Bronchial epithelial cell (primary cell): ENCODE measurements around the gene GKN2. TPM values are rescaled to one million over a fixed set of nuclear protein-coding genes. Genes with fewer than 3 reads are reported as not detected.

ENCODE experiments used
- DNase-seq: peaks from one replicate; pipeline ENCODE4 v3.0.0-alpha.2; 2010; ENCODE audit warnings: low read depth
- FAIRE-seq: peaks from 2 replicates; lab custom pipeline; 2011; peaks lifted over from hg19 to GRCh38; lab: Jason Lieb, UNC
- H3K27me3 ChIP-seq: 2 replicates; pipeline ENCODE4 v1.5.1; 2011; ENCODE audit warnings: low read length; ENCODE audit not compliant: control insufficient read depth, insufficient read depth
- H3K36me3 ChIP-seq: 2 replicates; pipeline ENCODE4 v1.5.1; 2011; ENCODE audit warnings: low read length; ENCODE audit not compliant: control insufficient read depth, insufficient read depth
- H3K4me3 ChIP-seq: 2 replicates; pipeline ENCODE4 v1.5.1; 2011; ENCODE audit warnings: mild to moderate bottlenecking, low read depth, low read length, control low read depth
- CTCF ChIP-seq: IDR thresholded peaks from 2 replicates; pipeline ENCODE4 v1.5.1; 2011; ENCODE audit warnings: mild to moderate bottlenecking, moderate library complexity, low read length, control low read depth, inconsistent platforms; ENCODE audit not compliant: insufficient read depth, severe bottlenecking
- total RNA-seq: library from RNA; depleted of rRNA; stranded (reverse); fragments of >200 nt; gene quantifications from 2 replicates; pipeline ENCODE4 v1.2.1, GENCODE V29; 2014

The GKN2 gene
- total RNA-seq, 1 donor from 2014 or later: not detected

- no peak overlapping the region for H3K4me3 ChIP-seq
- no peak for TF ChIP-seq CTCF
- DNase-seq (no peak), FAIRE-seq (no peak)
- no peaks in the 10 kb centered on the region for H3K36me3 ChIP-seq
- no peaks in the 10 kb centered on the region for H3K27me3 ChIP-seq
Observed at GRCh38 chr2:68911709-68912108, 41.0 kb downstream of the GKN2 start.

- Histone ChIP-seq H3K36me3 (no peaks in the 10 kb centered on the region), H3K27me3 (no peaks in the 10 kb centered on the region), H3K4me3 (no peak overlapping the region)
- no peak for TF ChIP-seq CTCF
- FAIRE-seq (no peak), DNase-seq (peak; percentile 44)
Observed at GRCh38 chr2:68911246-68911645, 41.4 kb downstream of the GKN2 start.

- no peaks in the 10 kb centered on the region for H3K27me3 ChIP-seq
- no peak for FAIRE-seq
- TF ChIP-seq CTCF: peak; percentile 67
- no peaks in the 10 kb centered on the region for H3K36me3 ChIP-seq
- H3K4me3 ChIP-seq: no peak overlapping the region
- peak; percentile 55 for DNase-seq
Observed at GRCh38 chr2:68909793-68910674, 42.7 kb downstream of the GKN2 start.

GRCh38 chr2:68908392-68908970 lies 44.2 kb downstream of the GKN2 start:
- H3K4me3 ChIP-seq: no peak overlapping the region
- peak; percentile 81 for FAIRE-seq
- H3K36me3 ChIP-seq: no peaks in the 10 kb centered on the region
- H3K27me3 ChIP-seq: no peaks in the 10 kb centered on the region
- TF ChIP-seq CTCF: no peak
- DNase-seq: peak; percentile 95

- DNase-seq (no peak), FAIRE-seq (no peak)
- no peak for TF ChIP-seq CTCF
- H3K27me3 ChIP-seq: no peaks in the 10 kb centered on the region
- no peak overlapping the region for H3K4me3 ChIP-seq
- H3K36me3 ChIP-seq: no peaks in the 10 kb centered on the region
Observed at GRCh38 chr2:68907920-68908253, 44.8 kb downstream of the GKN2 start.
